ELF-1 (cell line): ENCODE measurements around the gene TNNI3.
"Not testable (repeated sequence)": the region's sequence is repeated elsewhere in the genome, so short reads cannot be mapped to it uniquely, and the experiment has no call there.

Source experiments
- DNase-seq: peaks from one replicate; pipeline ENCODE4 v3.0.0-alpha.2; 2016; ENCODE audit warnings: low read depth, low spot score

Gene TNNI3

DNA sequence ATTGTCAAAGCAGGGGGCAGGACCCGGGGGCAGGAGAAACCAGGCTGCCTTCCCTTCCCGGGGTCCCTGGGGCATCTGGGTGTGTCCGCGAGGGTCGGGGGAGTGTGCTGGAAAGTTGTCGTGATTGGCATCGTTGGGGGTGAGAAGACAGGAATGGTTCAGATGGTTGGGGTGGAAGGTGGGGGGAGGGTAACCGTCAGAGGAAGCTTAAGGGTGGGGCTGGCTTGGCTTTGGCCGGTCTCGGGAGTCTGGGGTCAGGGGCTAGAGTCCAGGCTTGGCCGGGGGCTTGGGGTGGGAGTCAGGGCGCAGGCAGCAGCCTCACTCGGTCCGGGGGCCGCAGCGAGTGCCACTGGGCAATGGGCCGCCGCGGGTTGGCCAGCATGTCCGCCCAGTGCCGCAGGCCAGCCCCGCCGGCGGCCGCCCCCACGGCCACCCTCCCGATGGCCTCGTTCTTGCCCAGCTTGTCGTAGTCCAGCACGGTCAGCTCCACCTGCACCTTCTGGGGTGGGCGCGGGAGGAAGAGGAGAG, 15.7 kb upstream of the TNNI3 start:
- DNase-seq = no peak

GRCh38 chr19:55172741-55173140, 15.2 kb upstream of the TNNI3 start:
- DNase-seq = no peak

GRCh38 chr19:55172318-55172717, 14.8 kb upstream of the TNNI3 start:
- DNase-seq = not testable (repeated sequence)

DNA sequence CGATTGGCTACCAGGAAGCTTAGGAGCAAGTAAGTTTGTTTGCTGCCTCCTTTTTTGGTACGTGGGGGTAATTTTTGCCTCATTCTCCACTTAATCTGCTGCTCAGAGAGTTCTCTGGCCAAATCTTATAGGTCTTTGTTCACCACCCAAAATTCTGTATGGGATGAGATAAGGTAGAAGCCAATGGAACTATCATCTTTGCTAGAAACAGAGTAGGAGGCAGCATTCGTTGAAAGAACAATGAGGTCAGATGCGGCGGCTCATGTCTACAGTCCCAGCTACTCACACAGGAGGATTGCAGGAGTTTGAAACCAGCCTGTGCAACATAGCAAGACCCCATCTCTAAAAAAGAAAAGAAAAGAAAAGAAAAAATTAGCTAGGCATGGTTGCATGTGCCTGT, 13.9 kb upstream of the TNNI3 start:
- no peak for DNase-seq

GRCh38 chr19:55169136-55169535, 11.6 kb upstream of the TNNI3 start:
- DNase-seq = no peak

DNA sequence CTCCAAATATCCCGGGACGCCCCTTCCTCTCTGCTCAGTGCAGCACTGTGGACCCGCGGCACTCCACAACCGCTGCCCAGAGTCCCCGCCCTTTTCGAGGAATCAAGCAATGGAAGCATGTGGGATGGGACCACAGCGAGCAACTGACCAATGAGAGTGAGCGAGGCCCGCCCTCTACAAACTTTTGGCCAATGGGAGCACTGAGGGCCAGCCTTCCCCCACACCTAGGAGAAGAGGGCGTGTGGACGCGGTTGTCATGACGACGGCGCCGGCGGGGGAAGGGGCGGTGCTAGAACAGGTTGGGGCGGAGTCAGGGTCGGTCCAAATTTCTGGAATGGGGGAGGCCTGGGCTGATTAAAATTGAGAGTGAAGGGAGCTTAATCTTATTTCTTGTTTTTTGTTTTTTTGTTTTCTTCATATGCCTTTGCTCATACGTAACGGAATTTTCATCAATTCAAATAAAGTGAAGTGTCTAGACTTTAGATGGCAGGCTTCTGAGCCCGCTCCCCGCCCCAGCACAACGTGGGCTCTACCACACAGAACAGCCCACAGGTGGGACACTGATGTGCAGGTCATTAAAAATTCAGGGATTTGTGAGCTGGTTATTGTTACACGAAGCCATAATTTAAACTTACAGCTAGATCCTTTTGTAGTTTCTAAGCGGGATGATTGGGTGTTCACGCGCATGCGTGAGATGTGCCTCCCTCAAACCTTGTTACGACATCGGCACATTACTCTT, 9.2 kb upstream of the TNNI3 start, which contains the start of gene DNAAF3:
Gene DNAAF3, minus strand, starts transcription at position 84 of the 739 bp plus-strand sequence. CDS start 200 bp downstream, outside the sequence.
- DNase-seq = peak; percentile 99

DNA sequence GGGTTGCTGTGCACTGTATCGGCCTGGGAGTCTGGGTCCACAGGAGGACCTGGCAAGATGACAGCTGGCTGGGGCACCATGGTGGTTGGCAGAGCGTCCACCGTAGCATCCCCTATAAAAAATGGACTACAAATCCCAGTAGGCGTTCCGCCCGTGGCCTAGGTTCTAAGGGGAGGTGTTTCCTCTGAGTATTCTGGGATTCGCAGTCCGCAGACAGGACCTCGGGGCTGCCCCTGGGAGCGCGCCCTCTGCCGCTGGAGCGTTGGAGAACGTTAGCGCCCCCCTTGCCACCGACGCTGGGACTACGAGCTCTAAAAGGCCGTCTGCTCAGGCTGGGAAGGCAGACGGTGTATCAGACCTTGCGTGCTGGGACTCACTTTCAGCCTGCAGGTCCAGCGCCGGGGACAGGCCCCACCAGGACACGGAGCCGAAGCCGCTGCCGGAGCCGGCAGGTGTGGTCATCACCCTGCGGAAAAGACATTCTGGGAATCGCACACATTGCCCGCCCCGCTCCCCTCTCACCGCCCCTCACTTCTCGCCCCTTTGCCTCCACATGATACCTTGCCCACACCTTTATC, 8.5 kb upstream of the TNNI3 start:
- DNase-seq = peak; percentile 93

- DNase-seq = peak; percentile 12
Observed at GRCh38 chr19:55161571-55162322, 4.2 kb upstream of the TNNI3 start.

GRCh38 chr19:55160986-55161365, 3.4 kb upstream of the TNNI3 start:
- DNase-seq = peak; percentile 25

DNA sequence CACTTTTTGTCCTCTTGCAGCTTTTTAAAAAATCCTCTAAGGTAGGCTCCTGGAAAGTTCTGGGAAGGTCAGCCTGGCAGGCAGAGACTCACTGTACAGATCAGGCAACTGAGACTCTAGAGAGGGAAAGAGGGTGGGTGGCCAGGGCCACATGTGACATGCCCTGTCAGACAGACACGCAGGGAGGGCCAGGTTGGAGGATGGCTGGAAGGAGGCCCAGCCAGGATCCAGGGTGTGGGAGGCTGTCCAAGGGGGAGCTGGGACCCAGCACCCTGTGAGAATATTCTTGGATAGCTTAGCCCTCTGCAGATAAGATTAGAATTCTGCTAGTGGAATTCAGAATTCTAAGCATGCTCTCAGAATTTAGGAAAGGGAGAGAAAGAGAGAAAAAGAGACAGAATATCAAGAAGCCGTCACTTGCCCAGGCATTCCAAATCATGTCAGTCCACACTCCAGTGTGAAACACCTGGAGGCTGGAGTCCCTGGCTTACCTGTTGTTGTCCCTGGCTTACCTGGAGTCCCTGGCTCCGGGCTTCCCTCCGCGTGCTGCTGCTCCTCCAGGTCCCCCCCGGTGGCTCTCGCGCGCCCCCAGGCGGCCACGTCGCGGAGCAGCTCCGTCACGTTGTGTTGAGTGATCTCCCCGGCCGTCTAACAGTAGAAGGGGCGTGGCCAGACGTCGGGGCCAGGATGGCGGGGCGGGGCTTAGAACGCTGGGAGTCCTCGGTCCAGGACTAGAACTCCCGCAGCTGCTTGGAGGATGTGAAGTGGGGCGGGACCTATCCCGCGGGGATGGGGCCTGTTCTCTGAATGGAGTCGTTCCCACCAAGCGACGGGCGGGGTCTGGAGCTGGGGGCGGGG, 2.8 kb upstream of the TNNI3 start:
- peak; percentile 99 for DNase-seq

DNA sequence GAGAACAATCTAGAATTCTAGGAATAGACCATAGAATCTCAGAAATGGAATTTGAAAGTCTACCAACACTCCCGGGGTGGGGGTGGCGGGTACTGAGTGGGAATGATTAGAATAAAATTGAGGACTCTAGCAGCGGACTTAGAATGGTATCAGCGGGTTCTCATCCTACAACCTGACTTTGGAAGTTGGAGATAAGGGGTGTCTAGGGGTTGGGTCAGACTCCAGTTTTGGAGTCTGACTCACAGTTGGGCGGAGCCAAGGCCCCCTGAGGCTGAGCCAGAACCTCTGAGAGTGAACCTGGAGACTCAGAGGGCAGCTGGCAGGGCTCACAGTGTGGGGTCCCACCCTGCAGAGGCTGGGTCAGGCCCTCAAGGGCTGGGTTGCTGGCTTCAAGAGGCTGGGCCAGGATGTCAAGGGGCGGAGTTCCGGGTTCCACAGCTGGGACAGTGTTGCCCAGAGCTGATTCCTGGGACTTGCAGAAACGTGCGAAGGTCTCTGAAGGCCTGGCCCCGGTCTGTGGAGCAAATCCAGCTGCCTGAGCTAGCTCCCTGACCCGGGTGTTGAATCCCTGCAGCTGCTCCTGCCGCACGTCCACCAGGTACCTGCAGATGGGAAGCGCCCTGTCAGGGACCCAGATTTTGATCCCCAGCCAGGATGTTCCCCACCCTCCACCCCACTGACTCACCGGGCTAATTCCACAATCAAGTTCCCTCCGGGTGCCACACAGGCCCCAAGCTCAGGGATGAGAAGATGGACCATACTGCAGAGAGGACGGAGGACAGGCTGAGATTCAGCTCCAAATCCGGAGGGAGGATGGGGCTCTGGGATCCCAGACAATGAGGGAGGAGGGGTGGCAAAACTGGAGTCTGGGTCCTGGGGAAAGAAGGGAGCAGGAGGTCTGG, 1.6 kb upstream of the TNNI3 start:
- DNase-seq = peak; percentile 79

- no peak for DNase-seq
Observed at GRCh38 chr19:55158423-55158822, 891 bp upstream of the TNNI3 start.

DNA sequence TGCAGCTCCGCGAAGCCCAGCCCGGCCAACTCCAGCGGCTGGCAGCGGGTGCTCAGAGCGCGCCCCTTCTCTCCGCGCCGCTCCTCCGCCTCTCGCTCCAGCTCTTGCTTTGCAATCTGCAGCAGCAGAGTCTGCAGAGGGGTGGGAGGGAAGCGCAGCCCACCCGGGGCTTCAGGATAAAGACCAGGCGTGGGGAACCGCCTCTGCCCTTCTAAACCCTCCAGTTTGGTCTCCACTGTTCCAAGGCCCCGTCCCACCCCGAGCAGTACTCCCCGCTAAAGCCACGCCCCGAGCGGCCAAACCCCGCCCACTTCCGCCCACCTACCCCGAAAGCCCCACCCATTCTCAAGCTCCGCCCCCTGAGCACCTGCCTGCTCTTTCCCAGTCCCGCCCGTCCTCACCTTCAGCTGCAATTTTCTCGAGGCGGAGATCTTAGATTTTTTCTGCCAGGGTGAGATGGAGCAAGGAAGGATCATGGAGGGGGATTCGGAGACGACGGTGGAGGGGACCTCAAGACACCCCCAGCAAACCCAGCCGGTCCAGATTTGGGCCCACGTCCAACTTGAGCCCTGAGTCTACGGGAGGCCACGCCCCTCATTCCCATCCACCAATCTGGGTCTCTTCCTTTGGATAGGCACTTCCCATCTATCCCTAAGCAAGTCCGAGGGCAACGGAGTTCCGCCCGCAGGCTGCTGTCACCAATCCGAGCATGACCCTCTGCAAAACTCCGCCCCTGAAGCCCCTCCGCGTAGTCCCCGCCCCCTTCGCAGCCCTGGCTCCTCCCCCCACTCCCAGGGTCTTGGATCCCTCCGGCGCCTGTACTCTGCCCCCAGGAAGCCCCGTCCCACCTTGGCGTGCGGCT, 1.1 kb downstream of the TNNI3 start:
- DNase-seq = peak; percentile 97

DNA sequence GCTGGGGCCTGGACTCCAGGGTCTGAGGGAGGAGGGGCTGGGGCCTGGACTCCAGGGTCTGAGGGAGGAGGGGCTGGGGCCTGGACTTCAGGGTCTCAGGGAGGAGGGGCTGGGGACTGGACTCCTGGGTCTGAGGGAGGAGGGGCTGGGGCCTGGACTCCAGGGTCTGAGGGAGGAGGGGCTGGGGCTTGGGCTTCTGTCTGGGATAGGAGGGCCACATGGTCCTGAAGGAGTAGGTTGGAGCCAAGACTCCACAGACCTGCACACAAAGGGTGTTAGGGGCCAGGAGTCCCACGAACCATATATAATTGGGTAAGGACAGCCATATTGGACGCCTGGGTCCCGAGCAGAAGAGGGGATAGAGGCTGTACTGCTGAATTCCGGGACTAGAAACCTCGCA, 1.7 kb downstream of the TNNI3 start:
- not testable (repeated sequence) for DNase-seq

DNA sequence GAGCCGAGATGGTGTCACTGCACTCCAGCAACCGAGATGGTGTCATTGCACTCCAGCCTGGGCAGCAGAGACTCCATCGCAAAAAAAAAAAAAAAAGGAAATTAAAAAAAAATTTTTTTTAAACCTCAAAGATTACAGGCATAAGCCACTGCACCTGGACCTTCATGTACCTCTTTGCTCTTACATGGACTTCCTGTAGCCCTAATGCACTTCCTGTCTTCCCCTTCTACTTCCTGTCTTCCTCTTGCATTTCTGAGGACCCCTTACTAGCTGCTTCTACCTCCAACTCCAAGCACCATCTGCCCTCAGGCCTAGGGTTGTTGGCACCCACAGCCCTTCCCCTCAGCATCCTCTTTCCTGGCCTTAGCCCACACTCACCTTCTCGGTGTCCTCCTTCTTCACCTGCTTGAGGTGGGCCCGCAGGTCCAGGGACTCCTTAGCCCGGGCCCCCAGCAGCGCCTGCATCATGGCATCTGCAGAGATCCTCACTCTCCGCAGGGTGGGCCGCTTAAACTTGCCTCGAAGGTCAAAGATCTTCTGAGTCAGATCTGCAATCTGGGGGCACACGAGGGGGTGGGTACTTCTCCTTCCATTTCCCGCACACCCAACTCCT, 3.8 kb downstream of the TNNI3 start:
- DNase-seq = no peak

DNA sequence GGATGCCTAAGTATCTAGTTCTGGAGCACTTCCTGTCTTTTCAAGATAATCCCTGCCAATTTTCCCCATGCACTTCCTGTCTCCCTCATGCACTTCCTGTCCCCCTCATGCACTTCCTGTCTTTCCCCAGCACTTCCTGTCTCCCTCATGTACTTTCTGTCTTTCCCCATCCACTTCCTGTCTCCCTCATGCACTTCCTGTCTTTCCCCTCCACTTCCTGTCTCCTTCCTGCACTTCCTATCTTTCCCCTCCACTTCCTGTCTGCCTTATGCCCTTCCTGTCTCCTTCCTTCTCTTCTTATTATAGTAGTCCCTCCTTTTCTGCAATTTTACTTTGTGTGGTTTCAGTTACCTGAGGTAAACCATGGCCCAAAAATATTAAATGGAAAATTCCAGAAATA, 5.5 kb downstream of the TNNI3 start:
- DNase-seq = no peak

GRCh38 chr19:55149078-55150003, 8.2 kb downstream of the TNNI3 start, which contains the start of gene TNNT1:
Gene TNNT1, minus strand, starts transcription at chr19:55149206. Its CDS starts 2,049 bp downstream, at chr19:55147157.
- peak; percentile 86 for DNase-seq
